ENCODE measurements around the gene CENPX.
"Not testable (repeated sequence)": the region's sequence is repeated elsewhere in the genome, so short reads cannot be mapped to it uniquely, and the experiment has no call there.

Gene CENPX

DNA sequence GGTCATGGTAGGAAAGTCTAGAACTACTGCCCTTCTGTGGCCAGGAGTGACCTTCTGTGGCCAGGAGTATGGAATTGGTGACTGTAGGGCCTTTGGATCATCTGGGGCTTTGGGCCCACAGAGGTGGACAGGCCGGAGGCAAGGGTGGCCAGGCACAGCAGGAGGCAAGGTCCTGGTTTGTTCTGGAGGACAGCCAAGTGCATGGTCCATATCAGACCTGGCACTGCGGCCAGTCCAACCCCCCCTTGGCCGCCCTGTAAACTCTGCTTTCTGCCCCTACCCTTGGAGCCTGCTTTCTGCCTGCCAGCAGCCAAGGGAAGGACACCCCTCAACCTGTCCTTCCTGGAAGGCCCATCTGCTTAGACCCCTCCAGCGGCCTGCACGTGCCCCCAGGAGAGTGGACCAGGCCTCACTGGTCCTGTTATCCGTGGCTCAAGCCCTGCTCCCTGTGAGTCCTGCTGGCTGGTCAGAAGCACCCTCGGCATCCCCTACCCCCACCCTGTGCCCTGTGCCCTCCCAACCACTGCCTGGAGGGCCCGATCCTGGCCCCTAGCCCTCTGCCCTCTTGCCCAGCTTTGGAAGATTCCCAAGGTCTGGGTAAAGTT, 17.1 kb upstream of the CENPX start:
- DNase-seq (ENCODE audit: low read depth in 1 of 2, low spot score in 1 of 2): no peak

DNA sequence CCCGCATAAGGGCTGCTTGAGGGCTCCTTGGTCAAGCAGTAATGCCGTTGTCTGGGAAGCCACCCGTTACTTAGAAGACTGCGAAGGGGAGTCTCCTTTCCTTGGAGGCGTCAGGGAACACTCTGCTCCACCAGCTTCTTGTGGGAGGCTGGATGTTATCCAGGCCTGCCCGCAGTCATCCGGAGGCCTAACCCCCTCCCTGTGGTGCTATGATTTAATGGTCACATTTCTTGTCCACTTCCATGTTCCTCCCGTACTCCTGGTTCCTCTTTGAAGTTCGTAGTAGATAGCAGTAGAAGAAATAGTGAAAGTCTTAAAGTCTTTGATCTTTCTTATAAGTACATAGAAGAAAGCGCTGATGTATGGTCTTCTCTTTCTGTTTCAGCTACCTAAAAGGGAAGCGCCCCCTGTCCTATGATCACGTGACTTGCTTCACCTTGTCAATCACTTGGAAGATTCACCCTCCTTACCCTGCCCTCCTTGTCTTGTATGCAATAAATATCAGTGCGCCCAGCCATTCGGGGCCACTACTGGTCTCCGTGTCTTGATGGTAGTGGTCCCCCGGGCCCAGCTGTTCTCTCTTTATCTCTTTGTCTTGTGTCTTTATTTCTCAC, 16.2 kb upstream of the CENPX start:
- not testable (repeated sequence) for DNase-seq (ENCODE audit: low read depth in 1 of 2, low spot score in 1 of 2)

DNA sequence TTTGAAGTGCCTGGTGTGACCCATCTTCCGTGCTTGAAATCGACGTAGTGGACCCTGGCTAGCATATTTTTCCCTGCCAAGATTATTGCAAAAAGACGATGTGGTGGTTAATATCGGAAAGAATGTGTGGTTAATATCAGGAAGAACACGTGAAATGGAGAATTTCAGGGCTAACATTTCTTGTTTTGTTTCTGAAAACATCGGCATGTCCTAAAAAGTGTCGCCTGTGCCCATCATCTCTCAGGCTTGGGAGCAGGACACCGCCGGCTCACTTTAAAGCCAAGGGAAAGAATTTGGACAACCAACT, 15.2 kb upstream of the CENPX start:
- no peak for DNase-seq (ENCODE audit: low read depth in 1 of 2, low spot score in 1 of 2)

DNA sequence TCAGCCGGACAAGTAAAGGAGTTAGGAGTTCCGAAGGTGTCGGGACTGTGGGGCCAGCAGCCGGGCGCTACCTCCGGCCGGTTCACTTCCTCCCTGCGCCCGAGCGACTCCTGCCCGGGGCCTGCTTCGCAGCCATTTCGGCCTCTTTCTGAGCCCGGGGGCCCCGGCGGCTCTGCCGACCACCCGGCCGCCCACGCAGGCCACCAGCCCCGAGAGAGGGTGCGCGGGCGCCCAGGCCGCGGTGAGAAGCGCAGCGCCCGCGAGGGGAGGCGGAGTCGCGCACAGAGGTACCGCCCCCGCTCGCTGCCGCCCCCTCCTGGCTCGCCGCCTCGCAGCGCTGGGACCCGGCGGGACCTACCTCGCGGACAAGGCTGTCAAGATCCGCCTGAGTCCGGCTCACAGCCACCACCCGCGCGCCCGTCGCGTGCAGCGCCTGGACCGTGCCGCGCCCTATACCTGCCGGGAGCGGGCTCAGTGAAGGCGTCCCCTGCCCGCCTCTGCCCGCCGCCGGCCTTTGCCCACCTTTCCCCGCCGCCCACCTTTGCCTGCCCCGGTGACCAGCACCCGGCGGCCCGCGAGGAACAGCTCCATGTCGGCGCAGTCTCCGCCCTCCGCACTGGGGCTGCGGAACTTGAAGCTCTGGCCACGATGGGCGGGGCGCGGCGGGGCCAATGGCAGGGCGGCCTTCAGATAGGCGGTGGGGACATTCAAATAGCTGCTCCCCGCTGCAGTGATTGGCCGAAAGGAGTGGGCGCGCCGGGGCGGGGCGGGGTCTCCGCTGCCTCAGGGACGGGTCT, 14.6 kb upstream of the CENPX start, which contains the start of gene DCXR:
Gene DCXR (minus strand): TSS at position 606 of the 797 bp plus-strand sequence. CDS start 15 bp downstream, at position 591.
- DNase-seq (ENCODE audit: low read depth in 1 of 2, low spot score in 1 of 2): peak; percentile 86 to 89

GRCh38 chr17:82036634-82037091, 14.0 kb upstream of the CENPX start:
- no peak for DNase-seq (ENCODE audit: low read depth in 1 of 2, low spot score in 1 of 2)

GRCh38 chr17:82035956-82036633, 13.4 kb upstream of the CENPX start:
- no peak for DNase-seq (ENCODE audit: low read depth in 1 of 2, low spot score in 1 of 2)

- no peak for DNase-seq (ENCODE audit: low read depth in 1 of 2, low spot score in 1 of 2)
Observed at GRCh38 chr17:82035488-82035887, 12.8 kb upstream of the CENPX start.

DNA sequence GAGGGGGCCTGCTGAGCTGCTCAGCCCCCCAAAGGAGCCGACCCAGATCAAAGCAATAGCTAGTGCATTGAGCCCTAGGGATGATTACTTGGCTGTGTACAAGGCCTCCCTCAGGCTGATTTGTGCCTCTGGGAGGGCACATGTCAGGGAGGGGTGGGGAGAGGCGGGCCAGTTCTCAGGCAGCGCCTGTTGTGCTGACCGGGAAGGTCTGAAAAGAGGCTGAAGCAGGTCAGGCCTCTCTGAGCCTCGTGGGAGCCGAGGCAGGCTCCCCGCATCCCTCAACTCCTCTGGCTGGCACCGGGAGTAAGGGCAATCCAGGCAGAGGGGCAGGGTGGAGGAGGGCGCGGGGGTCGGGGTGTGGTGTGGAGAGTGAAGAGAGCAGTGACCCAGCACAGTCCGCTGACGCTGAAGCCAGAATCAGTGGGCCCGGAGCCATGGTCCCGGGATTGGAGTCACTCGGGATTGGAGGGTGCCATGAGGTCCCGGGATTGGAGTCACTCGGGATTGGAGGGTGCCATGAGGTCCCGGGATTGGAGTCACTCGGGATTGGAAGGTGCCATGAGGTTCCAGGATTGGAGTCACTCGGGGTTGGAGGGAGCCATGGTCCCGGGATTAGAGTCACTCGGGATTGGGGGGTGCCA, 11.8 kb upstream of the CENPX start:
- DNase-seq (ENCODE audit: low read depth in 1 of 2, low spot score in 1 of 2): no peak

GRCh38 chr17:82033359-82034085, 10.8 kb upstream of the CENPX start:
- no peak for DNase-seq (ENCODE audit: low read depth in 1 of 2, low spot score in 1 of 2)

DNA sequence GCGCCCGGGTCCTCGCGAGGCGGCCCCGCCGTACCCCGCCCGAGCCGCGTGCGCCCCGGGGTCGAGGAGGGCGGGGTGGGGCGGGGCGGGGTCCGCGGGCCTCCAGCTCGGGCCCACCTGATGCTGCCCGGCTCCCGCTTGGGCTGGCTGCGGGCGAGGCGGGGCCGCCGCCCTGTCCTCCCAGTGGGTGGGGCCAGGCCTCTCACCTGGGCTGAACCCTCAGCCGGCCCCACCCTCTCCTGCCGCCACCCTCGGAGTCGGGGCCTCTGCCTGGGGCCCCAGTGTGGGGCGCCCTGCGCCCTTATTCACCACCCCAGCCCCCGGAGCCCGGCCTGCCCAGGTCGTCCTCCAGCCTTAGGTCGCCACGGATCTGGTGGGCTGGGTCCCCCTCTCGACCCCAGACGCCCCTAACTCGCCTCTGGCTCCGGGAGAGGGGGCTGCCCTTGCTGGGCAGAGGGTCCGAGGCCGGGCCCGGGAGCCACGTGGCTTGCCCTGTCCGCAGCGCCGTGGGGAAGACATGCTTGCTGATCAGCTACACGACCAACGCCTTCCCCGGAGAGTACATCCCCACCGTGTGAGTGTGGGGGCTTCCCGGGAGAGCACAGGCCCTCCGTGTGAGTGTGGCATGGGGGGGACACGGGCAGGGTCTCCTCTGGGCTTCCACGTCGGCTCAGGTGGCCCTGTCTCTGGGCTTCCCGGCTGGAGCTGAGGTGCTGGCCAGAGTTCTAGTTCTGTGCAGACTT, 9.4 kb upstream of the CENPX start:
- no peak for DNase-seq (ENCODE audit: low read depth in 1 of 2, low spot score in 1 of 2)

DNA sequence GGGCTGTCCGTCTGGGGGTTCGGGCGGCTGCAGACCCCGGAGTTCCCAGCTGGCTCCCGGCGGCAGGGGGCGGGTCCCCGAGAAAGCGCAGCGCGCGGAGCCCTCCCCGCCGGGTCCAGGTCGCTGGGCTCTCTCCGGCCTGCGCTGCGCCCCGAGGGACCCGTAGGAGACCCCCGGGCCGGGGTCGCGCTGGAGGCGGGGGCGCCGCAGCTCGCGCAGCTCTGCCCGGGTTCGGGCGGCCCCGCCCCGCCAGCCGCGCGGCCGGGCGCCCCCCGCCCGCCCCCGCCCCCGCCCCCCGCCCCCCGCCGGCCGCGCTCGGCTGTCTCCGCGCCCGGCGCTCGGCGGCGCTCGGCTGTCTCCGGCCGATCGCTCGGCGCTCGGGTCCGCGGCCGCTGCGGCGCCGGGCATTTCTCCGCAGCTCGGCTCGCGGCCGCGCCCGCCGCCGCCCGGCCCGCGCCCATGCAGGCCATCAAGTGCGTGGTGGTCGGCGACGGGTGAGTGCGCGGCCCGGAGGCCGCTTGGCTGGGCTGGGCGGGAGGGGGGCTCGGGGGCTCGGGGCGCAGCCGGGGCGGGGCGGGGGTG, 8.7 kb upstream of the CENPX start, which contains the start of gene RAC3:
Gene RAC3 (plus strand): TSS at position 376 of the 582 bp plus-strand sequence. CDS start 84 bp downstream, at position 460.
- no peak for DNase-seq (ENCODE audit: low read depth in 1 of 2, low spot score in 1 of 2)

GRCh38 chr17:82030470-82031302, 8.0 kb upstream of the CENPX start:
- peak; percentile 69 for DNase-seq (ENCODE audit: low read depth in 1 of 2, low spot score in 1 of 2)

DNA sequence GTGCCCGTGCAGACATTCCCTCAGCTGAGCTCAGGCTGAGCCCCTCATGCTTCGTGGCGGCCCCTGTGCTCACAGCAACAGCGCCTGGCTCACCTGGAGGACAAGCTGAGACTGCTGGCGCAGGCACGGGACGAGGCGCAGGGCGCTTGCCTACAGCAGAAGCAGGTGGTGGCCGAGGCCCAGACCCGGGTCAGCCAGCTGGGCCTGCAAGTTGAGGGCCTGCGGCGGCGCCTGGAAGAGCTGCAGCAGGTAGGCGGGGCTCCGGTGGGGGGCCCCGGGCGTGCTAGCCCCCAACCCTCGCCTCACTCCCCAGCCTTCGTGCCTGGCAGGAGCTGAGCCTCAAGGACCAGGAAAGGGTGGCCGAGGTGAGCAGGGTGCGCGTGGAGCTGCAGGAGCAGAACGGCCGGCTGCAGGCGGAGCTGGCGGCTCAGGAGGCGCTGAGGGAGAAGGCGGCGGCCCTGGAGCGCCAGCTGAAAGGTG, 7.4 kb upstream of the CENPX start:
- DNase-seq (ENCODE audit: low read depth in 1 of 2, low spot score in 1 of 2): no peak

DNA sequence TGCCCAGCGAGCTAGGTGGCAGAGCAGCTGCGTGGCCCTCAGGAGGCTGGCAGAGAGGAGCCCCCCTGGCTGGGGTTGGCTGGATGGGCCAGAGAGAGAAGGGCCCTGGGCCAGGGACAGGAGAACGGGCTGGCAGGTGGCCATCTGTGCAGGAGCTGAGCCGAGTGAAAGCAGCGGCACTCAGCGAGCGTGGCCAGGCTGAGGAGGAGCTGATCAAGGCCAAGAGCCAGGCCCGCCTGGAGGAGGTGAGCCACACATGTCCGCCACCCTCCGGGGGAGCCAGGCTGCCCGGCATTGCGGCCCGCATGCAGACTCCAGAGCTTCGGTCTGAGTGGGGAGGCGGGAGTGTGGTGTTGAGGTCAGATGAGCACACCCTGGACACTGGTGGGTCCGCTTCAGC, 6.7 kb upstream of the CENPX start:
- DNase-seq (ENCODE audit: low read depth in 1 of 2, low spot score in 1 of 2): no peak

- no peak for DNase-seq (ENCODE audit: low read depth in 1 of 2, low spot score in 1 of 2)
Observed at GRCh38 chr17:82028966-82029365, 6.3 kb upstream of the CENPX start.

- DNase-seq (ENCODE audit: low read depth in 1 of 2, low spot score in 1 of 2): no peak
Observed at GRCh38 chr17:82028246-82028645, 5.6 kb upstream of the CENPX start.

DNA sequence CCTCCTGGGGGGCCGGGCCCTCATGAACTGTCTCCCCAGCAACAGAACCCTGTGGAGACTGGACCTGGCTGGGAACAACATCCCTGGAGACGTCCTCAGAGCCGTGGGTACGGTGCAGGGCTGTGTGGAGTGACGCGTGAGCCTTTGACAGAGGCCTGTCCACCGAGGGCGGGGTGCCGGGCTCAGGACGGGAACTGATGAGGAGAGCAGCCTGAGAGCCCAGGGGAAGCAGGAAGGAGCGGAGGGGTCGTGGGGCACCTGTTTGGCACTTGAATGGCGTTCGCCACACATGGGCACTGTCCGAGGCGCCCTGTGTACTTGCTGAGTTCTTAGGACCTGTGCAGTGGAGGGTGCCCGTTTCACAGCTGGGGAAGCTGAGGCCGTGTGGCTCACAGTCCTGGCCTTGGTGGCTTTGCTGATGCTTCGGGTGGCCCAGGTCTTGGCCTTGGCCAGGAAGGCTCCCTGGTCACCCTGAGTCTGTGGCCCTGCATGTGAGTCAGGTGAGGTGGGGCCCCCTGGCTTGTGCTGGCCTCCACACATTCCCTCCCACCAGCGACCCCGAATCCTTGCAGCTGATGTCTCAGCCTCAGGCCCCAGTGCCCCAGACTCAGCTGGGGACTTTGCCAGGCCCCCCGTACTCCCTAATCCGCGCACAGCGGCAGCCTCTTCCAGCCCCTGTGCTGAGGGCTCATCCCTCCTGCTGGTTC, 2.9 kb upstream of the CENPX start:
- no peak for DNase-seq (ENCODE audit: low read depth in 1 of 2, low spot score in 1 of 2)

DNA sequence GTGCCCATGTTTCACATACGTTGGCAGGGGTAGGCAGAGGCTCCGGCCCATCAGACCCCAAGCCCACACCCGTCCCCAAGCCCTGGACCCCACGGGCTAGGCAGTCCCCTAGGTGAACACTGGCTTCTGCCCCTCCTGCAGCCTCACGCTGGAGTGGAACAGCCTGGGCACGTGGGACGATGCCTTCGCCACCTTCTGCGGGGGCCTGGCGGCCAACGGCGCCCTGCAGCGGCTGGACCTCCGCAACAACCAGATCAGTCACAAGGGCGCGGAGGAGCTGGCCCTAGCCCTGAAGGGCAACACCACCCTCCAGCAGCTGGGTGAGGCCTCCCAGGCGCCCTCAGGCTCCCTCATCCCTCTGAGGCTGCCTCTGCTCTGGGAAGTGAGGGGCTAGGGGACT, 2.2 kb upstream of the CENPX start:
- DNase-seq (ENCODE audit: low read depth in 1 of 2, low spot score in 1 of 2): no peak
